SH-SY5Y (cell line): Measurements from ENCODE around the gene DSCAM.

ENCODE experiments used
- GATA2 ChIP-seq: IDR thresholded peaks from 2 replicates; pipeline ENCODE4 v1.6.1; 2011; ENCODE audit warnings: mild to moderate bottlenecking, low read depth, low read length
- GATA3 ChIP-seq: IDR thresholded peaks from 2 replicates; pipeline ENCODE4 v1.6.1; 2011; ENCODE audit warnings: low read depth, mild to moderate bottlenecking, low read length, moderate library complexity

The DSCAM gene

GRCh38 chr21:40569357-40569756, 277.6 kb downstream of the DSCAM start:
- TF ChIP-seq GATA3 (no peak), GATA2 (no peak)

GRCh38 chr21:40568807-40569206, 278.2 kb downstream of the DSCAM start:
- TF ChIP-seq GATA3 (no peak), GATA2 (no peak)

- TF ChIP-seq GATA2 = no peak
These were observed 279.5 kb downstream of the DSCAM start for GRCh38 chr21:40567501-40567900.

- no peak for TF ChIP-seq GATA3
- no peak for TF ChIP-seq GATA2
These were observed 280.5 kb downstream of the DSCAM start for GRCh38 chr21:40566486-40566885.

GRCh38 chr21:40564318-40564717, 282.6 kb downstream of the DSCAM start:
- TF ChIP-seq GATA2 = no peak
- TF ChIP-seq GATA3 = no peak

- no peak for TF ChIP-seq GATA3
- no peak for TF ChIP-seq GATA2
These were observed 283.1 kb downstream of the DSCAM start for GRCh38 chr21:40563900-40564299.

- TF ChIP-seq GATA2 = no peak
These were observed 284.5 kb downstream of the DSCAM start for GRCh38 chr21:40562242-40563002.

GRCh38 chr21:40556442-40556968, 290.5 kb downstream of the DSCAM start:
- TF ChIP-seq GATA3 = no peak
- no peak for TF ChIP-seq GATA2

GRCh38 chr21:40555021-40555528, 291.9 kb downstream of the DSCAM start:
- TF ChIP-seq GATA2 (no peak), GATA3 (no peak)

GRCh38 chr21:40553781-40554180, 293.2 kb downstream of the DSCAM start:
- no peak for TF ChIP-seq GATA3
- TF ChIP-seq GATA2 = no peak

- TF ChIP-seq GATA3 = no peak
- no peak for TF ChIP-seq GATA2
These were observed 298.9 kb downstream of the DSCAM start for GRCh38 chr21:40547906-40548513.

- TF ChIP-seq GATA2 (no peak), GATA3 (no peak)
These were observed 300.3 kb downstream of the DSCAM start for GRCh38 chr21:40546647-40547046.

- TF ChIP-seq GATA3 (no peak), GATA2 (no peak)
These were observed 306.7 kb downstream of the DSCAM start for GRCh38 chr21:40540216-40540615.

GRCh38 chr21:40534886-40535285, 312.1 kb downstream of the DSCAM start:
- TF ChIP-seq GATA2 (no peak), GATA3 (no peak)

- TF ChIP-seq GATA2 = no peak
- TF ChIP-seq GATA3 = no peak
These were observed 315.4 kb downstream of the DSCAM start for GRCh38 chr21:40531431-40532110.
